ENCODE measurements around the gene XK. TPM values are rescaled to one million over a fixed set of nuclear protein-coding genes. Genes with fewer than 3 reads are reported as not detected.

XK gene
- total and polyA plus RNA-seq, 9 of the 15 experiments (the other 6 are each of a cell fraction or from before 2014, with no cell fraction given) = 4.0 to 21.6 (median 11.6) TPM

DNA sequence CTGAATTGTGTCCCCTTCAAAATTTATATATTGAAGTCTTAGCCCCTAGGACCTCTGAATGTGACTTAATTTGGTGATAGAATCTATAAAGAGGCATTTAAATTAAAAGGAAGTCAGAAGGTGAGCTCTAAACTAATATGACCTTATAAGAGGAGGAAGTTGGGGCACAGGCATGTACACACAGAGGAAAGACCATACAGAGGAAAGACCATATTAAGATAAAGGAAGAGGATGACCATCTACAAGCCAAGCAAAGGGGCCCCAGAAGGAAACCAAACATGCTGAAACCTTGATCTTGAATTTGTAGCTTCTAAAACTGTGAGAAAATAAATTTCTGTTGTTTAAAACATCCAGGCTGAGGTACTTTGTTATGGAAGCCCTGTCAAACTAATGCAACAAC lies 67.3 kb downstream of the XK start:
- CTCF ChIA-PET (ENCODE audit: low intra/inter-chr PET ratio) = no interaction called here
- BruUV-seq (replicated peaks) = no TSS peak

More for the DNA sequence above, 67.3 kb downstream of the XK start:
- no peaks in the 10 kb centered on the region for H4K20me1 ChIP-seq (replicated peaks; ENCODE audit: control insufficient read depth, insufficient read depth, low read length)
- no peaks in the 10 kb centered on the region for H3K36me3 ChIP-seq (ENCODE audit: control insufficient read depth, insufficient read depth, low read length)
- intact Hi-C loops (cut with micrococcal nuclease) (no loop called here), in situ Hi-C loops (cut with MboI) (no loop called here)
- H3K9me3 ChIP-seq (replicated peaks; ENCODE audit: control insufficient read depth, insufficient read depth, low read depth, low read length) = no peaks in the 10 kb centered on the region
- FAIRE-seq (no peak), ATAC-seq (no peak), DNase-seq (ENCODE audit: extremely low read depth in 1 of 4, low spot score in 3 of 4) (no peak)
- no peak overlapping the region for H3K4me3 ChIP-seq
- POLR2A ChIA-PET = no interaction called here
- H3K9ac ChIP-seq (ENCODE audit: insufficient read depth in 1 of 2, low read depth in 2 of 2, low read length in 2 of 2) = no peak overlapping the region
- no peak overlapping the region for H3K27ac ChIP-seq (ENCODE audit: extremely low read depth, low read depth, low read length)
- no peak overlapping the region for H2AFZ ChIP-seq (ENCODE audit: low read depth, low read length)
- TF ChIP-seq RFX5 (IDR thresholded peaks at IDR 0.05; ENCODE audit: low read depth, low read length) (no peak), STAG1 (CRISPR knock-in tag; IDR thresholded peaks at IDR 0.05; ENCODE audit: borderline replicate concordance) (no peak), ESRRB (CRISPR knock-in tag; IDR thresholded peaks at IDR 0.05; ENCODE audit: borderline replicate concordance) (no peak), NR4A1 (CRISPR knock-in tag; IDR thresholded peaks at IDR 0.05) (no peak), NR4A1 (tag; IDR thresholded peaks at IDR 0.05) (no peak), ARID2 (IDR thresholded peaks at IDR 0.05) (no peak), TAL1 (IDR thresholded peaks at IDR 0.05) (no peak), ZNF146 (CRISPR knock-in tag; IDR thresholded peaks at IDR 0.05; ENCODE audit: unreplicated experiment) (no peak), FOXJ2 (tag; IDR thresholded peaks at IDR 0.05) (no peak), JUN (IDR thresholded peaks at IDR 0.05; ENCODE audit: borderline replicate concordance, low read depth, low read length) (no peak), JUN (CRISPR knock-in tag; IDR thresholded peaks at IDR 0.05; ENCODE audit: borderline replicate concordance) (no peak), CC2D1A (IDR thresholded peaks at IDR 0.05) (no peak), SMC3 (conservative IDR thresholded peaks at IDR 0.05; ENCODE audit: insufficient read depth, low read depth, low read length) (no peak), TFAM (CRISPR knock-in tag; conservative IDR thresholded peaks at IDR 0.05) (no peak), ETV1 (tag; conservative IDR thresholded peaks at IDR 0.05; ENCODE audit: low read depth) (no peak), EP300 (IDR thresholded peaks at IDR 0.05; ENCODE audit: low read length) (no peak)
- TF ChIP-seq, protein P1, sequence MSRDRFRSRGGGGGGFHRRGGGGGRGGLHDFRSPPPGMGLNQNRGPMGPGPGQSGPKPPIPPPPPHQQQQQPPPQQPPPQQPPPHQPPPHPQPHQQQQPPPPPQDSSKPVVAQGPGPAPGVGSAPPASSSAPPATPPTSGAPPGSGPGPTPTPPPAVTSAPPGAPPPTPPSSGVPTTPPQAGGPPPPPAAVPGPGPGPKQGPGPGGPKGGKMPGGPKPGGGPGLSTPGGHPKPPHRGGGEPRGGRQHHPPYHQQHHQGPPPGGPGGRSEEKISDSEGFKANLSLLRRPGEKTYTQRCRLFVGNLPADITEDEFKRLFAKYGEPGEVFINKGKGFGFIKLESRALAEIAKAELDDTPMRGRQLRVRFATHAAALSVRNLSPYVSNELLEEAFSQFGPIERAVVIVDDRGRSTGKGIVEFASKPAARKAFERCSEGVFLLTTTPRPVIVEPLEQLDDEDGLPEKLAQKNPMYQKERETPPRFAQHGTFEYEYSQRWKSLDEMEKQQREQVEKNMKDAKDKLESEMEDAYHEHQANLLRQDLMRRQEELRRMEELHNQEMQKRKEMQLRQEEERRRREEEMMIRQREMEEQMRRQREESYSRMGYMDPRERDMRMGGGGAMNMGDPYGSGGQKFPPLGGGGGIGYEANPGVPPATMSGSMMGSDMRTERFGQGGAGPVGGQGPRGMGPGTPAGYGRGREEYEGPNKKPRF (IDR thresholded peaks at IDR 0.05; ENCODE audit: low read depth, low read length) = no peak
- TF ChIP-seq, protein P2, sequence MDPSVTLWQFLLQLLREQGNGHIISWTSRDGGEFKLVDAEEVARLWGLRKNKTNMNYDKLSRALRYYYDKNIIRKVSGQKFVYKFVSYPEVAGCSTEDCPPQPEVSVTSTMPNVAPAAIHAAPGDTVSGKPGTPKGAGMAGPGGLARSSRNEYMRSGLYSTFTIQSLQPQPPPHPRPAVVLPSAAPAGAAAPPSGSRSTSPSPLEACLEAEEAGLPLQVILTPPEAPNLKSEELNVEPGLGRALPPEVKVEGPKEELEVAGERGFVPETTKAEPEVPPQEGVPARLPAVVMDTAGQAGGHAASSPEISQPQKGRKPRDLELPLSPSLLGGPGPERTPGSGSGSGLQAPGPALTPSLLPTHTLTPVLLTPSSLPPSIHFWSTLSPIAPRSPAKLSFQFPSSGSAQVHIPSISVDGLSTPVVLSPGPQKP (CRISPR knock-in tag; IDR thresholded peaks at IDR 0.05) = no peak
- no peaks in the 10 kb centered on the region for H3K27me3 ChIP-seq (ENCODE audit: control insufficient read depth in 2 of 2, insufficient read depth in 2 of 2, low read length in 2 of 2)
- peaks cover 5 to 12% of the 10 kb centered on the region in 2 experiments; a peak in 3 of 5 replicates for H3K4me1 ChIP-seq (replicated peaks in 1 of 2; ENCODE audit: control insufficient read depth in 2 of 2, insufficient read depth in 2 of 2, low read length in 2 of 2)
- H3K4me2 ChIP-seq (ENCODE audit: insufficient read depth, low read length) = no peak overlapping the region
- H3K9me1 ChIP-seq (ENCODE audit: control insufficient read depth, insufficient read depth, low read length) = no peaks in the 10 kb centered on the region
- no peaks in the 10 kb centered on the region for H3K79me2 ChIP-seq (ENCODE audit: control insufficient read depth, insufficient read depth, low read length)

Measured in K562 (cell line).